Stimulated activated CD4-positive, alpha-beta T cell treated with anti-CD3 and anti-CD28 coated beads, Interleukin-15, amount 100 ng/mL, for 24 hours (primary cell): ENCODE measurements around the gene TBL1X.

ENCODE experiments used
- DNase-seq: peaks from one replicate; pipeline ENCODE4 v3.0.0-alpha.2; 2020

Gene TBL1X

DNA sequence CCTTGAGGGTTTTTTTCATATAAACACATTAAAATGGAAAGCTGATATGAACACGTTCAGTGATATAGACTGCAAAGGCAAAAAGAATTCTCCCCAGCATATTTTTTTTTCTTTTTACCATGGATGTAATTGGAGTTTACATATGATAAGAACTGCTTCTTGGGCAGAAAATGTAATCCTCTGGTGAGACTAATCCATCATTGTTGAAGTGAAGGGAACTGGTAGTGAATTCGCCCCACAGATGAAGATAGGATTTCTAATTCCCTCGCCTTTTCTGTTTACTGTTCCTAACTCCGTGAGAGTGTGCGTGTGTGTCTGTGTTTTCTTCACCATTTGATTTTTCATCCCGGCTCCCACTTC, 211.9 kb downstream of the TBL1X start:
- DNase-seq, result no peak

DNA sequence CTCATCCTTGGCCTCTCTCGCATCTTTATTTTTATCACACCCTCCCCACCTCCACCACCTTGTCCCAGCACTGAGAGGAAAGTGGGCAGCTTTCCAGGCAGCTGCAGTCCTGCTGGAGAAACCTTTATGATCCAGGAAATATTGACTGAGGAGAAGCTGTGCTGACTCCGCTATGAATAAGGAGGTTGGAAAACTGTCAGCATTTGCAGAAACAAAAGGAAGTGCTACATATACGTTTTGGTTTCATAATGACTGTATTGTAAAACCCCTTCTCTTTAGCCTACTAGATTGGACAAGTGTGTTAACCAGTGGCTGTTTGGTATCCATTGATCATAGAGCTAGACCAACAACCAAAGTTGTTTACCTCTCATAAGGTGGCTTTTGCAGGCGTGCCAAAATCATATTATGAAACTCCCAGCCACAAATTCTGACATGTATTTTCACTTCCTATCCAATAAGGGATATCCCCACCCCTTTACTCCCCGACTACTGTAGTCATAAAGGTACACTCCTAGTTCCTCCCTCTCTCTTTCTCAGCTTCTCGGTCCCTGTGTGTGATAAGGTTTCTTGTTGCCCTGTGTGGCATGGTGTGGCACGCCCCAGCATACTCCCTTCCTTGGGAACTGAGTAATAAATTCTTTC, 212.4 kb downstream of the TBL1X start:
- peak; percentile 39 for DNase-seq

DNA sequence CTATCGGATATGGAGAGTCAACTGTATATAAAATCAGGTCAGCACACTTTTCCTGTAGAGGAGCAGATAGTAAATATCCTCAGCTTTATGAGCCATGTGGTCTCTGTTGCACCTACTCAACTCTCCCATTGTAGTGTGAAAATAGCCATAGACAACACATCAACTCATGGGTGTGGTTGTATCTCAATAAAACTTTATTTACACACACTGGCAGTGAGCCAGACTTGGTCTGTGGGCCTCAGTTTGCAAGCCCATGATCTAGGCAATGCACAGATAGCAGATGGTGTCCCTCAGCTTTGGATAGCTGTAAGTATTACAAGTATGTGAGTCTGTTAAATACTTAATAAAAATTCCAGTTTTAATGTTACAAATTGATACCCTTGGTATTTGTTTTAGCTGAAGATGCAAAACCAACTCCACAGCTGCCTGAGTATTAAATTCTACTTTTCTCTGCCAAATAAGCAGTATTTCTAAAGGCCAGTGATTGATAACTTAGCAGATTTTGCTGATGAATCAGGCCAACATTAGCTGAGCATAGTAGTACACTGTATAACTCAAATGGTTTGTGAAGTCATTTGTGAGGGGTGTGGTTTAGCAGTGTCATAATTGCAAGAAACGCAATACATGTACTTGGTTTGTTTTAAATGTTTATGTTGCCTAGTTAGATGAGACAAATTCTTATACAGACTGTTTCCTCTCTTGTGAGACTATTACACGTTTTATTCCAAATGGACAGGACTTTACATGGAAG, 213.5 kb downstream of the TBL1X start:
- no peak for DNase-seq

DNA sequence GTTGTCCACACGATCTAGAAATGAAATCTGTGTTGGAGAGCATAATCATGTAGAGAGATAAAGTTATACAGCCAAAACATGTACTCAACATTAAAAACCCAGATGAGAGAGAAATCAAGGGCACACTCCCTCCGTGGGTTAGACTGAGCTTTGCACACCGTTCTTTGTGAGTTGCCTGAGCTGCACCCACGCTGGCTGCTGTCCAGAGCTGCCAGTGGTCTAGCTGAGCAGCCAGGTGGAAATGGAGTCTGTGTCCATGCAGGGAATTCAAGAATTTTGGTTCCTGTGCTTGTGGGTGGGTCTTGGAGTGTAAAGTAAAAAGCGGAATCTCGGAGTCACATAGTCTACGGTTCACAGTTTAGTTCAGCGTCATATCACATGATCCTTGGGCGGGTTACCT, 216.2 kb downstream of the TBL1X start:
- DNase-seq, result no peak

DNA sequence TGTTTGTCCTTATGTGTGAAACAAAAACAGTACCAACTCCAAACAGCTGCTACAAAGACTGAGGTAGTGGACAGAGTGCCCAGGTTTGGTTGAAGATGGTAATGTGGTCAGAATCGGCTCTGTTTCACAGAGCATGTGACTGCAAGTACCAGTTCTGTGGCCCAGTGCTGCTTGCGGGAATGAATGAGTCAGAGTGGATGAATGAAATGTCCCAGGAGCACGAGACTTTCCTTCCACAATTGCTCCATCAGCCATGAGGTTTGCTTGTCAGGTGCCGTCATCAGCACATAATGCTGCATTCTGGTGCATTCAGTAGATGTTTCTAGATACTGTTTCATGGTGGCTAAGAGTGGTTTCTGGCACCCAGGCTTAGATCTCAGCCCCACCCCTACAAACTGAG, 216.6 kb downstream of the TBL1X start:
- no peak for DNase-seq

DNA sequence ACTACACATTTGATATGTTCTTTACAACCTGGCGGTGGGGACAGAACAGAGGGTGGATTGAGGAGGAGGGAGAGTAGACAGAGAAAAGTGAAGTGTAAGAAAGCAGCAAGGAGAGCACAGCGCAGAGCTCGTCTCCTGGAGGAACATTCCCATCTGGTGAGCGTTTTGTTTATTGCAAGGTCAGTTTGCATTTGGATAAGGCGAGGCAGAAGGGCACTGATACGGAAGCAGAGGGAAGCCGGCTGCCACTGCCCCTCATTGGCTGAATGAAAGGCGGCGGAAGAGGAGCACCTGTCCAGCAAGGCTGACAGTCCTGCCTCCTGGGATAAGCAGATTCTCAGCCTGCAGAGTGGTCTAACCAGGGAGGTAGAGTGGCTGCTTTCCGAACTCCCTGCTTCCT, 217.6 kb downstream of the TBL1X start:
- DNase-seq, result no peak

DNA sequence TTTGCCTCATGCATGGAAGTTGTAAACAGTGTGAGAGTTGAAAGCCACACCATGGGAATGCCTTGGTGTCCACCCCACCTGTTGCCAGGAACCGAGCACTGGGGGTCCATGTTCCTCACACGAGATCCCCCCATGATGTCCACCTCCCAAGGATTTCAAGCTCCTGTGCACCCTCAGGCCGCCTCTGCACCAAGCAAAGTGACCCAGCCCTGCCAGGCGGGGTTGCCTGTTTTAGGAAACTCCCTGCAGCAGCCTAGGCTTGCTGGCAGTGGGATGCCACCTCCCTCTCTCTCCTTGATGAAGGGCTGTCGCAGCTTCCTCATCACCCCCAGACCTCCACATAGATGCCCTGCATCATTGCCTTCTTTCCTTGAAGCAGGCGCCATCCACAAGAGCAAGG, 218.0 kb downstream of the TBL1X start:
- DNase-seq, result no peak

DNA sequence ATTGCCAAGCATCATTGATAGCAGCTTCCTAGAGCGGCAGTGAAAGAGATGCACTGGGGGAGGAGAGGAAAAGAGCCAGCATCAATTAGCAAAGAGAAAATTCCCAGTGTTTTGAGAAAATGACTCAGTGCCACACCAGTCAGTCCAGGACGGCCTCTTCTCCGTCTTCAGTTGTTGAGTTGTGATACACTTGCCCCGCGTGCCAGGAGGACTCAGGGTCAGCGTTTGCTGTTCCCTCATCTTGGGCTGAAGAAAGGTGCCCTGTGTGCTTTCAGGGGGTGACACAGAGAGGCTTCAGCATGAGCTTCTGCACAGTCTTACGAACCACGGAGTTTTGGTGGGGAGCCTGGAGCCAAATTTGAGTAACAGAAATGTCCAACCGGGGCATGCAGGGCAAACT, 218.5 kb downstream of the TBL1X start:
- no peak for DNase-seq

DNA sequence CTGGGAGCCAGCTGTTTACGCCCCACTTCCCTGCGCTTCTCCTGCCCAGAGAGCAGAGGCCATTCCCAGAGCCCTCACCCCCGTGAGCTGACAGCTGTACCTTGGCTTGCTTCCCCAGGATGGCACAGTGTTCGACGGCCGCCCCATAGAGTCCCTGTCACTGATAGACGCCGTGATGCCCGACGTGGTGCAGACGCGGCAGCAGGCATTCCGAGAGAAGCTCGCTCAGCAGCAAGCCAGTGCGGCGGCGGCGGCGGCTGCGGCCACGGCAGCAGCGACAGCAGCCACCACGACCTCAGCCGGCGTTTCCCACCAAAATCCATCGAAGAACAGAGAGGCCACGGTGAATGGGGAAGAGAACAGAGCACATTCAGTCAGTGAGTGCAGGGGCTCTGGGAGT, 223.0 kb downstream of the TBL1X start:
- DNase-seq, result no peak

DNA sequence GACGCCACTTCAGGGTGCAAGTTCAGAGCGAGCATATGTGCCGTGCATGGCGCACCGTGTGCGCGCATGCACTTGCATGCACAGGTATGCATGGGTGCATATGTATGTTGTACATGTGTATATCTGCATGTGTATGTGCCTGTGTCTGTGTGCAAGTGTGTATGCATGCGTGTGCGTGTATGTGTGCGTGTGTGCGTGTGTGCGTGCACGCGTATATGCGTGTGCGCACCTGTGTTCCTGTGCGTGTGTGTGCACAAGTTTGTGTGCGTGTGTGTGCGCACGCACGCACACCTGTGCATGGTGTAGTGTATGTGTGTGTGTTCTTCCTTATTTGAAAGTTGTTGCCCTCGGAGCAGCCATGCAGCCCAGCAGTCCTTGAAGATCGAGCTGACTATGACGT, 224.0 kb downstream of the TBL1X start:
- no peak for DNase-seq

DNA sequence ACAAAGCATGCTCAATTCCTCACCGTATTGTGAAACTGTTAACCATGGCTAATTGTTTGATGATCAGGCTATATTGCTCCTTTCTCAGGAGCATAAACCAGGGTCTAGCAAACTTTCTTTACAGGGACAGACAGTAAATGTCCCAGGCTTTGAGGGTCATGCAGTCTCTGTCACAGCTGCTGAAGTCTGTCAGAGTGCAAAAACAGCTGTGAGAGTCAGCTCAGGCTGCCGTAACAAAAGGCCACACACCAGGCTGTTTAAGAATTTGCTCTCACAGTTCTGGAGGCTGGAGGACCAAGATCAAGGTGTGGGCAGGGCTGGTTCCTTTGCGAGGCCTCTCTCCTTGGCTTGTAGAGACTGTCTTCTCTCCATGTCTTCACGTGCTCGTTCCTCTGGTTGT, 225.2 kb downstream of the TBL1X start:
- no peak for DNase-seq

DNA sequence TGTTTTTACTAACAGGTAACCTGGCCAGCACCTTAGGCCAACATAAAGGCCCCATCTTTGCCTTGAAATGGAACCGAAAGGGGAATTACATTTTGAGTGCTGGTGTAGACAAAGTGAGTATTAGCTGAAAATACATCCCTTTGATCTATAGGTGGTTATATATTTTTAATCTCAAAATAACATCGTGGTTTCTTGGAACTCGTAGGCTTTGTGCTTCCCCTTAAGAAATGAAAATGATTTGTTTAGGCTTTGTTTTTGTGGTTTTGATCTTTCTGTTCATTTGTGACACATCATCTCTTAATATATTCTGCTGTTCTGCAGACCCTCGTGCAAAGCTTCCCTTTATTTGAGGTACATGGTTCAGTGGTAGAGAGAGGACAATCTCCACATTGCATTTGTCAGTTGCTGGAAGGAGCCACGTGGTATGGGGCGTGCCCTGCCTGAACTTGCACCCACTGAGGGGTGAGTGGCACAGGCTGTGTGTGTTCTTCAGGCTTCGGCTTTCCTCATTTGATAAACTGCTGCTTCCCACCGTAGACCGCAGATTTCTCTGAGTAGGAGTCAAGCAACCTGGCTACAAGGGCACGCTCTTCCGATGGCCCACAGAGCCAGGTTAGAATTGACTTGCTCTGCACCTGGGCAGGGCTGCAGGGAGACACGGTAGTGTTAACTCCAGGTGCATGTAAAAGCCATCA, 228.6 kb downstream of the TBL1X start:
- DNase-seq, result no peak

DNA sequence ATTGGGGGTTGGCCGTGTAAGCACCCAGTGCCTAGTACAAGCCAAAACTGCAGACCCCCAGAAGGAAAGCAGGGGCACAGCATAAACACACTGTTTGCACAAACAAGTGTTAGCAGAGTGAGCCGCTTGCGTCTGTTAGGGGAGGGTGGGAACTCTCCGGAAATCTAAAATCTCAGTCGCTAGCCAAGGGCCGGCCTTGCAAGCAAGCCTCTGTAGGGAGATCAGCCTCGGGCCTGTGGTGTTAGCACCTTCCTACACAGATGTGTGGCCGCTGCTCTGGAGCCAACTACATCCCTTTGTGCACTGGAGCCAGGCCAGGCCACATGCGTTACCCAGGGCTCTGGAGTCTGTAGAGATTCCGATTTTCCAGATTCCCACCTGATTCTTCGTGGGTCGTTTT, 233.7 kb downstream of the TBL1X start:
- no peak for DNase-seq

DNA sequence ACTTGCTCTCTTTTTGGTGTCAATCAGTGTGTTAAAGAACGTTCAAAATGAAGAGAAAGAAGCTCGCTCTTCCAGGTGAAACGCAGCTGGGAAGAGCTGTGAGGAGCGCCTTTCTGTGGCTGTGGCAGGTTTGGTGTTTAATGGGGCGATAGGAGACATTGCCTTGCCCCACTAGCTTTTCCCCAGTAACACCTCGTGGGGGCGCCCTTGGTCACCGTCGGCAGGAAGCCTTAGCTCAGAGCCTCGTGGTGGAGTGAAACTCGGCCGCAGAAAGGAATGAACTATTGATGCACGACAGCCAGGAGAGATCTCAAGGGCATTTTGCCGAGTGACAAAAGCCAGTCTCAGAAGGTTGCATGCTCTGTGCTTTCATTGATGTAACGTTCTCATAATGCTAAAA, 235.7 kb downstream of the TBL1X start:
- DNase-seq, result no peak

DNA sequence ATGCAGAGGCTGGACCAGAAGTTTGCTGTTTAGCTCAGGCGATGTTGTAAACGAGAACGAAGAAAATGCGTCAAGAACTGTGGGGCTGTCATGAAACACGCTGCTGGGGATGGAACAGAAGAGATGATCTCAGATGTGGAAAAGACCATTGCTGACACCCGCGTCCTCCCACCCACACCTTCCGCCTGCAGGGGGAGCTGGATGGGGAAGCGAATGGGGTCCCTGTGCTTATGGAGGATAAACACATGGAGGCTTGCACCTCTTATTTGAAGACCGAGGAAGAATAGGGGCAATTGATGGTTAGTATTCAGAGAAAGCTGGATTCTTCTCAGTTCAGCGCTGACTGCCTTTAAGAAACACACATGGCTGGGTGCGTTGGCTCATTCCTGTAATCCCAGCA, 236.9 kb downstream of the TBL1X start:
- no peak for DNase-seq

DNA sequence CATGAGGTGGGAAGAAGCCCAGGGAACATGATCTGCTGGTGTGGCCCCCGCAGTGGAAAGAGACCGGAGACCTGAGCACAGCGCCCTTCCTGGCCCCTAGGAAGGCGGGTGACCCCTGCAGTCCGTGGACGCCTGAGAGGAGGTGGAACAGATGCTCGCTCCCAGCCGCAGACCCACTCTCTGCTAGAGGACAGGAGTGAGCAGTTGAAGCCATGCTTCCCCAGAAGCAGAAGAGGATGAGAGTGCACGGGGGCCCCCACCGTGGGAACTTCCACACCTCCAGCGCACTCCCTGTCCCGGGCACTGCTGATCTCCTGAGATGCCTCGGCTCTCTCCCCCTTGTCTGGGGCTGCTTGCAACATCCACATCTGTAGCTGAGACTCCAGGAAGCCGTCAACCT, 238.5 kb downstream of the TBL1X start:
- no peak for DNase-seq

DNA sequence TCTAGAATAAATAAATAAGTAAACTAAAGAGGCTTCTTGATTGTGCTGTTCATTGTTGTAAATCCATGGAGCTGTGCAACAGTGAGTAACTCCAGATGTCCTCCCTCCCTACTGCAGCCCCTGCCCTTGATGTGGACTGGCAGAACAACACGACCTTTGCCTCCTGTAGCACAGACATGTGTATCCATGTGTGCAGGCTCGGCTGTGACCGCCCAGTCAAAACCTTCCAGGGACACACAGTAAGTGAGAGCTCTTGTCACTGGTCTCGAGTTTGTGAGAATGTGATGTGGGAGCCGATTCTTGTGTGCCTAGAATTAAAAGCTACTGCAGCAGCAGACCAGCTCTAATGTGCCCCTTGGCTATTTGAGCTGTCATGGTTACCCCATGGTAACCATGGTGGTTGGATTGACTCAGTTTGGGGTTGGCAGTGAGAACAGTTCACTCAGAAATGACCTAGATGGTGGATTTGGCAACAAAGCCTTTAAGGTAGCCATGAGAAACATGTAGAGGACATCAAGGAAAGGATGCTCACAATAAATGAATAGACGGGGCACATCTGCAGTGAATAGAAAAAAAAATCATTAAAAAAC, 240.1 kb downstream of the TBL1X start:
- DNase-seq, result no peak

DNA sequence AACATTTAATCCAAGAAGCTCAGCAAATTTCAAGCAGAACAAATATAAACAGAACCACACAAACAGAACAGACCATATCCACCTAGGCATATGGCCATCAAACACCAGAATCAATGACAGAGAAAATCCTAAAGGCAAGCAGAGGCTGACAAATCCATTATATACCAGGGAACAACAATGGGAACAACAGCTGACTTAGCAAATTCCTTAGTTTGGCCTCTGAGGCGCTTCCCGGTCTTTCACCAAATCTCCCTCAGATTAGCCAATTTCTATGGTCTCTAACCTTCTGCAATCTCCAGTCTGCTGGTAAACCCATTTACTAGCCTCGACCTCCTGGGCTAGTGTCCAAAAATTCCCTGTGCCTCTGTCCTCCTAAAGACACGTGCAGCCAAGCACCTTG, 241.6 kb downstream of the TBL1X start:
- no peak for DNase-seq

DNA sequence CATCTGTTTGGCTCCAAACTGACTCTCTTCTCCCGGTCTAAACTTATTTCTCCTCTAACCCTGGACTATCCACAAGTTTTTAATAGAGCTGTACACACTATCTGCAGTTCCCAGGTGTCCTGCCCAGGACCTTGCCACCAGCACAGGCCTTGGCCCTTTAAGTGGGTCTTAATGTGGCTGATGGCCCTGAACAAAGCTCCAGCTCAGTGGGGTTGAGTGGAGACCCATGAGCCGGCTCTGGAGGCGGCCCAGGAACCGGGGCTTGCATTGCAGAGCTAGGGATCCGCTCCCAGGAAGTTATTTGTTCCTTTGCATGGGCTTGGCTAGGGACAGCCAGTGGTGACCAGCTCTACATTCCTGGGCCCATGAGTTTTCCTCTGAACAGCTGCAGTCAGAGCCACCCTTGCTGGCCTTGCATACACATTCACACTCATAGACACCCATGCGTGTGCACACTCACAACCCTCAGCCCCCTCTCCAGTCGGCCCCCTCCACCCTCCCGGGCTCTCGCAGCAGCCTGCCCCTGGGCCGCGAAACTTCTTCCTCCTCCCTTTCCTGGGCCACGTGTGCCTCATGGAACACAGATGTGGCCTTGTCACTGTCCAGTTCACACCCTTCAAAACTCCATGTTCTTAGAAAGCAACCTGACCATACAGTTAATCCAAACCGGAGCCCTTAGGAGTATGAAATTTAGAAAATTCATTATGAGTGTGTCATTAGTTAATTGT, 242.6 kb downstream of the TBL1X start:
- no peak for DNase-seq

DNA sequence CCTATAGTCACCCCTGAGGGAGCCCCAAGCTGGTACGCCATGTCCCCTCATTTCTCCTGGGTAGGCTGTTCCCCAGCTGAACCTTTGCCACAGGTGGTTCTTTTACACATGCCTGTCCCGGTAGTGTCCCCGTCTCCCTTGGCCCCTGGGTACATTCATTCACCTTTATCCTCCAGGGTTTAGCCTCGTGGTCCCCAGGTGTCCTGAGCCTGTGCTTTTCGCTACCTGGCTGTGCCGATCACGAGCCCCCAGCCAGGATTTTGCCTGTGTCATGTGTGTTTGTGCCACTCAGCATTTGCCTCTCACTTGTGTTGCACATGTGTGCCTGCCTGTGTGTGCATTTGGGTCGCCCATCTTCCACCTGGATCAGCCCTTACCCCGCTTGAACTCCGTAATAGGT, 243.2 kb downstream of the TBL1X start:
- no peak for DNase-seq

DNA sequence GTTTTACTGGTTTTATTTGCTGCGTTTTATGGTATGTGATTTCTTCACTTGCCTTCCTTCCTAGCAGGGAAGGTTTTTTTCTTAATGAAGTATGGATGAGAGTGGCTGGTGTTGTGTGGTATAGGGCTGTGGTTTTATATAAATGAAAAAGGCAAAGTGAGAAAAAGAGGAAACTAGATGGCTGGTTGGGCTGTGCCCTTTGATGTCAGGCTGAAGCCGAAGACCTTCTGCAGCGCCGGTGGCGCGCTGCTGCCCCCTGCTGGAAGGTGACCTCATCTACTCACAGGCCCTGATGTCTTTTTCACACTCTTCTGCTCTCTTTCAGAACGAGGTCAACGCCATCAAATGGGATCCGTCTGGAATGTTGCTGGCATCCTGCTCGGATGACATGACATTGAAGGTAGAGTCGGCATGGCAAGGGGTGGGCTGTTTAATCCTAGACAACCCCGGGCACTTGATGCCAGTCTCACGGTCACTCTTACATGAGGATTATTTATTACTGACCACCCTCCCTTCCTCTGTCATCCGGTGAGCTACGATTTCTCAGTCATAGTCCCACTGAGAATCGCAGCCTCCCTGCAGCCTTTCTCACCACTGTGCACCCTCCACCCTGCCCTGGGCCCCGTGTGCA, 244.2 kb downstream of the TBL1X start:
- DNase-seq, result peak; percentile 76

DNA sequence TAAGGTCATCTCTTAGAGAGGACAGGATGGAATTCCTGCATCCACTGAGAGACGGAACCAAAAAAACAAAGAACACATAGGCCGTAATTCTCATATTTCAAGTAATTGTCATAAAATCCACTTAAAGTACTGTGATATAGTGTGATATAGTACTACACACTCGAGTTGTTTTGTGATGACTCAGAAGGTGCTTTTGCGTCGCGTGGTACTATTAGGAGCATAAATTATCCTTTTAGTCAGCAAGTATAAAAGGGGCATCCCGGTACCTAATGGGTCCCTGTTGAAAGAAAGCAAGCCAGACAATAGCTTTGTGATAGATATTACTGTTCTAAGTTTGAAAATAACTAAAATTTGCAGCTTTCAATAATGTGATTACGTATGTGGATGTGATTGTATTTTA, 245.5 kb downstream of the TBL1X start:
- DNase-seq, result no peak

DNA sequence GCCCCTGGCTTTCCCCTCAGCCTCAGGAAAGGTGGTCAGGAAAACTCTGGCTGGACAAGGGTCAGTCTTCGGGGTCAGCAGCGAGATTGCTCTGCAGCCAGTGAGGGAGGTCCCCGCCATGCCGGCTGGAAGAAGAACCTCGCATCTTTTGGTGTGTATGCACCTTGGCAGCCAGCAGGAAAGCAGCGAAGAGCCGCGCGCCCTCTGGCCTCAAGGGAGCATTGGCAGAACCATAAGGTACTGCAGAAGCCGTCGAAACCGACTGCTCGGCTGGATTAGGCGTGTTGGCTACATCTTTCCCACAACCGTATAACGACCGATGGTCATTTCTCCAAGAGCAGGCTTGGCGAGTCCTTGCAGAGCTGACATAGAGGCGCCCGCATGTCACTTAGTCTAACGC, 252.5 kb downstream of the TBL1X start:
- DNase-seq, result no peak
